GM12891 (cell line): ENCODE measurements around the gene PHYHD1.

Experiments used
- POLR2A ChIP-seq: IDR thresholded peaks from 2 replicates; pipeline ENCODE4 v1.6.1; 2011; ENCODE audit warnings: low read depth, low read length, control low read depth
- POLR2AphosphoS5 ChIP-seq: IDR thresholded peaks from 2 replicates; pipeline ENCODE4 v1.6.1; 2011; ENCODE audit warnings: low read depth, low read length, control low read depth

DNA sequence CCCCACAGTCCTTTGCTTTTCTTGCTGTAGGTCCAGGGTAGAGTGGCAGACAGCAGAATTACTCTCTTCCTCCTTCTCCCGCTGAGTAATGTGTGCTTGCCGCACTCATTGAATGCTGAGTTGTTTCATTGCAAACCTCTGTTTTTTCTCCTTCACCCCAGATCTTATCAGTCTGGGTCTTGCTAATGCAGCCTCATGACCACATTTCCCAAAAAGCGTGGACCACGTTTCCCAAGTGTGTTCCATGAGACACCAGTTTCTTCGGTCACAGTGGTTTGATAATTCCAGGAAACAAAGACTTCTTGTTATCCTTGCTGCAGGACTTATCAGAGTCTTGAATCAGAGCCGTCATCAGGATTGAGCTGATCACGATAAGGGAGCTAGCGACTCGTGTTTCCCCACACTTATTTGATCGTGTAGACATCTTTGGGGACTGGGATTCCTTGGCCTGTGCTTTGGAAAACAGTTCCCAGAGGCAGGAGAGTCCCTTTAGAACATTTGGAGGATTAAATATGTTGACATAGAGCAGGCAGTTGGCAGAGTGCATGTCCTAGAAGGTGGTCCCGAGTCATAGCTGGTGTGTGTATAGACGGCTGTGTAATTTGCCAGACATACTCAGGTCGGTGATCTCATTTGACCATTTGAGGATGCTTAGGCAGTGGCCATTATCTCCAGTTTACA is 34.4 kb upstream of the PHYHD1 start:
- no peak for TF ChIP-seq POLR2A
- no peak for TF ChIP-seq POLR2AphosphoS5
